Retina (tissue), 1 donor: Measurements from ENCODE around the gene LCN10.

Experiments
- DNase-seq: peaks from one replicate; pipeline ENCODE4 v3.0.0-alpha.2; 2016

The LCN10 gene

GRCh38 chr9:136753371-136754058 is 10.8 kb upstream of the LCN10 start:
- no peak for DNase-seq

- DNase-seq, result no peak
Measured at GRCh38 chr9:136751814-136752213, 9.1 kb upstream of the LCN10 start.

- no peak for DNase-seq
Measured at GRCh38 chr9:136751244-136751643, 8.5 kb upstream of the LCN10 start.

GRCh38 chr9:136750526-136750925 is 7.8 kb upstream of the LCN10 start:
- DNase-seq, result no peak

GRCh38 chr9:136748666-136749611 is 6.2 kb upstream of the LCN10 start:
- DNase-seq, result no peak

- DNase-seq, result no peak
Measured at GRCh38 chr9:136748201-136748600, 5.5 kb upstream of the LCN10 start, which contains the start of gene LCN6. TSS of gene LCN6 (minus strand) at chr9:136748525. CDS start at chr9:136748483, 42 bp downstream.

GRCh38 chr9:136747161-136748060 is 4.7 kb upstream of the LCN10 start:
- no peak for DNase-seq

GRCh38 chr9:136746621-136747020 is 3.9 kb upstream of the LCN10 start:
- no peak for DNase-seq

- DNase-seq, result no peak
Measured at GRCh38 chr9:136746155-136746490, 3.4 kb upstream of the LCN10 start.

GRCh38 chr9:136745389-136746154 is 2.8 kb upstream of the LCN10 start:
- no peak for DNase-seq

- DNase-seq, result no peak
Measured at GRCh38 chr9:136744773-136745172, 2.0 kb upstream of the LCN10 start.

GRCh38 chr9:136743639-136744211 is 985 bp upstream of the LCN10 start:
- DNase-seq, result no peak

GRCh38 chr9:136741883-136742571 is 713 bp downstream of the LCN10 start:
- DNase-seq, result no peak

- DNase-seq, result no peak
Measured at GRCh38 chr9:136740971-136741882, 1.5 kb downstream of the LCN10 start.

GRCh38 chr9:136740491-136740890 is 2.2 kb downstream of the LCN10 start:
- DNase-seq, result no peak

GRCh38 chr9:136740069-136740468 is 2.7 kb downstream of the LCN10 start:
- no peak for DNase-seq

GRCh38 chr9:136739509-136739908 is 3.2 kb downstream of the LCN10 start:
- no peak for DNase-seq

GRCh38 chr9:136738960-136739359 is 3.8 kb downstream of the LCN10 start:
- DNase-seq, result no peak

- DNase-seq, result no peak
Measured at GRCh38 chr9:136735812-136736480, 6.8 kb downstream of the LCN10 start.
